Inflammatory macrophage (primary cell): ENCODE results near the gene ATL3.
"Not testable (repeated sequence)": the region's sequence is repeated elsewhere in the genome, so short reads cannot be mapped to it uniquely, and the experiment has no call there.

ENCODE experiments used
- DNase-seq, 2 donors: peaks; one replicate each; pipeline ENCODE4 v3.0.0-alpha.2; 2020 to 2022

The ATL3 gene

DNA sequence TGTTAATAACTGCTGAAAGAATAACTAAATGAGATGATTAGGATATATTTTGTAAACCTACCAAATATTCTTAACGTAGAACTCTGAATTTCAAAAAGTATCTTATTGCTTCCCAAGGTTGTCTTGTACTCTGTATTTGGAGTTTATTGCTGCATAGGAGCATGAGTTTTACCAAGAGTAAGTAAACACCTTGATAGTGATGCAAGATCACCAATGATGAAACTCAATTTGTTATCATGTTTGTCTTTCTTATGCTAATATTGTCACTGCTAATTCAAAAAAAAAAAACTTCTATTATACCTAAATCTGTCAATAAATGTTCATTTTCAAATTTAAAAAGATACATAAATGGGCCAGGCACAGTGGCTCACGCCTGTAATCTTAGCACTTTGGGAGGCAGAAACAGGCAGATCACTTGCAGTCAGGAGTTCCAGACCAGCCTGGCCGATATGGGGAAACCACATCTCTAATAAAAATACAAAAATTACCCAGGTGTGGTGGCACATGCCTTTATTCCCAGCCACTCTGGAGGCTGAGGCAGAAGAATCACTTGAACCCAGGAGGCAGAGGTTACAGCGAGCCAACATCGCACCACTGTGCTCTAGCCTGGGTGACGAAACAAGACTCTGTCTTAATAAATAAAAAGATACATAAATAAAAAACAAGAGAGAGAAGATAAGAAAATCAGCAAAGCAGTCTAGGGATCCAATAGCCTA lies 84.6 kb downstream of the ATL3 start:
- DNase-seq, result no peak

DNA sequence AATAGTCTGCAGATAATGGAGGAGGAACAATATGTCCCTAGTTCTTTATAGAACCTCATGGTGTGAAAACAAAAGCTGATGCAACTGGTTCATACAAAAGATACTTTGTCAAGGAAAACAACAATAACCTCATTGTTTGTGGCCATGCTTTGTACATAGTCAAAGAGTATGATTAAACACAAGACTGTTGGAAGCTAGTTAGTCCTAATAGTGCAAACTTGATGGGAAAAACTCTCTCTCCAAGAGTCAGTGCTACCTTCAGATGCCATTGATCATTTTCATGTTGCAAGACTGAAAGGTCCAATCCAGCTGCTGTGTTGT lies 87.9 kb downstream of the ATL3 start:
- no peak for DNase-seq

DNA sequence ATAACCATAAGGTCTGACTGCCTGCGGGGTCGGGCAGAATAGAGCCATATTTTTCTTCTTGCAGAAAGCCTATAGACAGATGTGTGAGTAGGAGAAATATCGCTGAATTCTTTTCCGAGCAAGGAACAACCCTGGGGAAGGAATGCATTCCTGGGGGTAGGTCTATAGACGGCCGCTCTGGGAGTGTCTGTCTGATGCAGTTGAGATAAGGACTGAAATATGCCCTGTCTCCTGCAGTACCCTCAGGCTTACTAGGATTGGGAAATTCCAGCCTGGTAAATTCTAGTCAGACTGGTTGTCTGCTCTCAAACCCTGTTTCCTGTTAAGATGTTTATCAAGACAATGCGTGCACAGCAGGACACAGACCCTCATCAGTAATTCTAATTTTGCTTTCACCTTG lies 90.0 kb downstream of the ATL3 start:
- DNase-seq, result not testable (repeated sequence)

DNA sequence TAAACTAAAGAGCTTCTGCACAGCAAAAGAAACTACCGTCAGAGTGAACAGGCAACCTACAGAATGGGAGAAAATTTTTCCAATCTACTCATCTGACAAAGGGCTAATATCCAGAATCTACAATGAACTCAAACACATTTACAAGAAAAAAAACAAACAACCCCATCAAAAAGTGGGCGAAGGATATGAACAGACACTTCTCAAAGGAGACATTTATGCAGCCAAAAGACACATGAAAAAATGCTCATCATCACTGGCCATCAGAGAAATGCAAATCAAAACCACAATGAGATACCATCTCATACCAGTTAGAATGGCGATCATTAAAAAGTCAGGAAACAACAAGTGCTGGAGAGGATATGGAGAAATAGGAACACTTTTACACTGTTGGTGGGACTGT lies 92.3 kb downstream of the ATL3 start:
- not testable (repeated sequence) for DNase-seq

DNA sequence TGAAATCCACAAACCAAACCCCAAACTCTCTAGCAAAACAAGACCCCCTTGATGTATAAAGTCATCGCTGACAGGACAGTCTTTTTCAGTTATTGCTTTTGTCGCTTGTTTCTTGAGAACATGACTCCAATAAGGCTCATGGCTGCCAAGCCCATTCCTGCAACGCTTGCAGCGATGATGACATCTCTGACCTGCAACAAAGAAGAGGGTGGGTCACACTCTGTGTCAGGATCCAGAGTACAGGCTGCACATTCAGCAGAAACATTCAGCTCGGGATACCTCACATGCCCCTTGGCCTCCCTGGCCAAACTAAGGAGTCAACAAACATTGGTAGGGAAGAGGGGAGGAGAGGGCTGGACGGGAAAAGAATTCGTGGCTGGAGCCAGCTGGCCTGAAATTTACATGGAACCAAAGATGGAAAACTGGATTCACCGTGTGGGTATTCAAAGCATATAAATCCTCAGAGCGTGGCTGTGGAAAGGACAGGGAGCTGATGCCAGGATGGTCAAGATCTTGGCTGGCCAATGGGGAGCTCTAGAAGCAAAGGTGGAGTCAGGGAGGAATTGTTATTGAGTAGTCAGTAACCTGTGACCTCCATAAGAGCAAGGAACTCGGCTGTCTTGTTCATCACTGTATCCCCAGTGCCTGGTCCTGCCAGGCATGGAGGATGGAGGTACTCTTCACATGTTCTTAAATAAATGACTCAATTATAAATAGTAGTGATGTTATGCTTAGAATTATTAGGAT lies 96.1 kb downstream of the ATL3 start:
- DNase-seq, result no peak
